Kidney epithelial cell (primary cell): Measurements from ENCODE around the gene TNF. TPM values are rescaled to one million over a fixed set of nuclear protein-coding genes. Genes with fewer than 3 reads are reported as not detected.

ENCODE experiments used
- DNase-seq: peaks from one replicate; pipeline ENCODE4 v3.0.0-alpha.2; 2010; ENCODE audit warnings: low read depth
- H3K27me3 ChIP-seq: 2 replicates; pipeline ENCODE4 v1.6.0; 2011; ENCODE audit warnings: low read length; ENCODE audit not compliant: control insufficient read depth, insufficient read depth
- H3K36me3 ChIP-seq: 2 replicates; pipeline ENCODE4 v1.5.1; 2011; ENCODE audit warnings: low read length; ENCODE audit not compliant: control insufficient read depth, insufficient read depth
- H3K4me3 ChIP-seq: 2 replicates; pipeline ENCODE4 v1.5.1; 2011; ENCODE audit warnings: low read depth, mild to moderate bottlenecking, control low read depth, low read length
- total RNA-seq: library from RNA; depleted of rRNA; stranded (reverse); fragments of >200 nt; gene quantifications from 2 replicates; pipeline ENCODE4 v1.2.3, GENCODE V29; 2015
- TF ChIP-seq, protein P1 (sequence below): IDR thresholded peaks from 2 replicates; pipeline ENCODE4 v1.5.1; 2011; ENCODE audit warnings: mild to moderate bottlenecking, moderate library complexity, low read length, control low read depth, inconsistent platforms; ENCODE audit not compliant: insufficient read depth, poor library complexity, severe bottlenecking

TNF gene
- total RNA-seq, 1 donor from 2014 or later: 18.6 TPM

DNA sequence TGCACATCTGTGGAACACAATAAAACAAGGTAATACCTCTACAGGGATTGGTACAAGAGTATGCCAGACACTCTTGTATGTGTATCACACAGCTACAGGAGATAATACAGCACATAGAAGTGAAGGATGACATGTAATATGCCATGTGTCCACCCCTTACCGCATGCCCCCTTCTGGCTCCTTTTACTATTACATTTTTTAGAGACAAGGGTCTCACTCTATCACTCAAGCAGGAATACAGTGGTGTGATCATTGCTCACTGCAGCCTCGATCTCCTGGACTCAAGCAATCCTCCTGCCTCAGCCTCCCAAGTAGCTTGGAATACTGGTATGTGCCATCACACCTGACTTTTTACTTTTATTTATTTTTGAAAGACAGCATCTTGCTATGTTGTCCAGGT, 21.6 kb downstream of the TNF start:
- H3K36me3 ChIP-seq: no peaks in the 10 kb centered on the region
- DNase-seq: no peak
- TF ChIP-seq, protein P1, sequence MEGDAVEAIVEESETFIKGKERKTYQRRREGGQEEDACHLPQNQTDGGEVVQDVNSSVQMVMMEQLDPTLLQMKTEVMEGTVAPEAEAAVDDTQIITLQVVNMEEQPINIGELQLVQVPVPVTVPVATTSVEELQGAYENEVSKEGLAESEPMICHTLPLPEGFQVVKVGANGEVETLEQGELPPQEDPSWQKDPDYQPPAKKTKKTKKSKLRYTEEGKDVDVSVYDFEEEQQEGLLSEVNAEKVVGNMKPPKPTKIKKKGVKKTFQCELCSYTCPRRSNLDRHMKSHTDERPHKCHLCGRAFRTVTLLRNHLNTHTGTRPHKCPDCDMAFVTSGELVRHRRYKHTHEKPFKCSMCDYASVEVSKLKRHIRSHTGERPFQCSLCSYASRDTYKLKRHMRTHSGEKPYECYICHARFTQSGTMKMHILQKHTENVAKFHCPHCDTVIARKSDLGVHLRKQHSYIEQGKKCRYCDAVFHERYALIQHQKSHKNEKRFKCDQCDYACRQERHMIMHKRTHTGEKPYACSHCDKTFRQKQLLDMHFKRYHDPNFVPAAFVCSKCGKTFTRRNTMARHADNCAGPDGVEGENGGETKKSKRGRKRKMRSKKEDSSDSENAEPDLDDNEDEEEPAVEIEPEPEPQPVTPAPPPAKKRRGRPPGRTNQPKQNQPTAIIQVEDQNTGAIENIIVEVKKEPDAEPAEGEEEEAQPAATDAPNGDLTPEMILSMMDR: peak; percentile 8

DNA sequence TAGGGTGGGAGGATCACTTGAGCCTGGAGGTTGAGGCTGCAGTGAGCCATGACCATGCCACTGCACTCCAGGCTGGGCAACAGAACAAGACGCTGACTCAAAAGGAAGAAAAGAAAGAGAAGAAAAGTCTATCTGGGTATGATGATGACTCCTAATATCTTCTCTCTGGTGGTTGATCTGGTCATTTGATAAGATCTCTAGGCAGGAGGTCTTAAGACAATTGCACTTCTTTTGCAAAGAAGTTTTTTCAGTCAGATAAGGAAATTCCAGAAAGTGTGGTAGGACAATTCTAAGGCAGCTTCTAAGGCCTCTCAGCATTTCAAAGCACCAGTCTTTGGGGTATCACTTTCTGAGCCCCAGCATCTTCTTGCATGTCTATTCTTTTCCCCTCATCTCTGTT, 32.0 kb downstream of the TNF start:
- no peaks in the 10 kb centered on the region for H3K27me3 ChIP-seq
- TF ChIP-seq, protein P1: no peak
- no peaks in the 10 kb centered on the region for H3K36me3 ChIP-seq
- DNase-seq: no peak
- H3K4me3 ChIP-seq: no peak overlapping the region

More for the DNA sequence above, 21.6 kb downstream of the TNF start:
- H3K4me3 ChIP-seq: no peak overlapping the region
- H3K27me3 ChIP-seq: no peaks in the 10 kb centered on the region

DNA sequence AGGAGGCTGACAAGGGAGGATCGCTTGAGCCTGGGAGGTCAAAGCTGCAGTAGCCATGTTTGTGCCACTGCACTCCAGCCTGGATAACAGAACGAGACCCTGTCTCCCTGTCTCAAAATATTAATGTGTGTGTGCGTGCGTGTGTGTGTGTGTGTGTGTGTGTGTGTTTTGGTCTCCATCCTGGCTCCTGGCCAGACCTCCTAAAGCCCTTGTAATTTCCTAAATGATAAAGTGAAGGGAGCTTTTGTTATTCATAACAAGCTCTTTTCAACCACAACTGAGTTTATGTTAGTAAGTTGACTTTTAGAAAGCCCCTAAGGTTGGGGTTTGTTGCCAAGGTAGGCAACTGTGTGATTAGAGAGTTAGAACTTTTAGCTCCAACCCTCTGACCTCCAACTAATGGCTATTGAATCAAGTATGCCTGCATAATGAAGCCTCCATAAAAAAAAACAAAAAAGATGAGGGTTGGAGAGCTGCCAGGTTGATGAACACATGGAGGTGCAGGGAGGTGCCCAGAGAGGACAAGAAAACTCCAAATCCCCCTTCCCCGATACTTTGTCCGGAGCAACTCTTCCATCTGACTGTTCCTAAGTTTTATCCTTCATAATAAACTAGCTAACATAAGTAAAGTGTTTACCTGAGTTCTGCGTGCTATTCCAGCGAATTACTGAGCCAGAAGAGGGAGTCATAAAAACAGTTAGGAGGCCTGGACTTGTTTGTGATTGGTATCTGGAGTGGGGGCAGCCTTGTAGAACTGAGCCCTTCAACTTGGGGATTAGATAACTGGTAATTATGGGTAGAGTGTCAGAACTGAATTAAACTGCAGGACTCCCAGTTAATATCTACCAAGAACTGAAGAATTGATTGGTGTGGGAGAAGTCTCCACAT, 34.4 kb downstream of the TNF start:
- no peak for DNase-seq
- TF ChIP-seq, protein P1: no peak
- no peak overlapping the region for H3K4me3 ChIP-seq
- no peaks in the 10 kb centered on the region for H3K36me3 ChIP-seq
- H3K27me3 ChIP-seq: no peaks in the 10 kb centered on the region

DNA sequence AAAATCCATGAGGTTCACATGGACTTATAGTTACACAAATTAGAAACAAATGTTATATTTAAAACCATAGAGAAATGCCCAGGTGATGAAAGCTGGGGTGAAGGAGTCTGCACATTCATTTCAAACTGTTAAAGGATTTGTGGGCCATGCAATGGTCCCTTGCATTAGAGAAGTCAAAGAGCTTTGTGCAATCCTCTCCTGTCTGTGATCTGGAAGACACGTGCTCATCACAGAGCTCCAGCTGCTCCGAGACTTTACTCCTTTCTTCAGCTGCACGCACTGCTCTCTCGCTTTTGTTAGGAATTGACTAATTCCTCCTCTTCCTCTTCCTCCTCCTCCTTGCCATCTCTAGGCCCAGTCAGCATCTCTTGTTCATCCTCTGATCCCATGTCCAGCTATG, 35.6 kb downstream of the TNF start:
- TF ChIP-seq, protein P1: no peak
- H3K4me3 ChIP-seq: no peak overlapping the region
- no peak for DNase-seq
- no peaks in the 10 kb centered on the region for H3K36me3 ChIP-seq
- no peaks in the 10 kb centered on the region for H3K27me3 ChIP-seq

DNA sequence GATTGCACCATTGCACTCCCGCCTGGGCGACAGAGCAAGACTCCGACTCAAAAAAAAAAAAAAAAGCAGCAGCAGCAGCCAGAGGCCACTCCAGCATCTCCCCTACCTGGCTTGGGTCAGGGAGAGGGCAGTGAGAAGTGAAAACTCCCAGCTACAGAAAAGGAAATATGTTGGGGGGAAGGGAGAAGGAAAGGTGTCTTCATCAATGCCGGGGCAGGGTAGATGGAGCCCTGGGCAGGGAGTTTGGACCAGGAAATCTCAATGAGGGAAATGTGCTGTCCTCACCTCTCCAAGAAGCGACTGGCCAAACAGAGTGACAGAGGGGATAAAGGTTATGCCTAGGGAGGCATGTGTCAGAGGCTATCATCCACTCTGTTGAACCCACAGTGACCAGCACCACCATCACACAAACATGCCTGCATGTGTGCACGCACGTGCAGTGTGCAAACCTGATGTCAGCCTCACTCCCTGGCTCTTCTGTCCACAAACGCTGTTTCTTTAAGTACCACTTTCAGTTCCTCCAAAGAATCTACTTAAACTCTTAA, 38.8 kb downstream of the TNF start:
- Histone ChIP-seq H3K4me3 (no peak overlapping the region), H3K27me3 (no peaks in the 10 kb centered on the region), H3K36me3 (no peaks in the 10 kb centered on the region)
- DNase-seq: no peak
- TF ChIP-seq, protein P1: no peak
